HG03457 (cell line): ENCODE results near the gene UNC13C.

Experiments
- ATAC-seq: cut with Tn5 transposase; IDR thresholded peaks from one replicate; pipeline ENCODE4 v1.9.1; 2021; ENCODE audit warnings: moderate number of reproducible peaks; ENCODE audit not compliant: unreplicated experiment

The UNC13C gene

GRCh38 chr15:54619180-54619579 is 640.9 kb downstream of the UNC13C start:
- ATAC-seq = no peak

- no peak for ATAC-seq
Observed at GRCh38 chr15:54620916-54621315, 642.7 kb downstream of the UNC13C start.

- no peak for ATAC-seq
Observed at GRCh38 chr15:54636147-54636546, 657.9 kb downstream of the UNC13C start.

- no peak for ATAC-seq
Observed at GRCh38 chr15:54638666-54639065, 660.4 kb downstream of the UNC13C start.

GRCh38 chr15:54640873-54641272 is 662.6 kb downstream of the UNC13C start:
- no peak for ATAC-seq

DNA sequence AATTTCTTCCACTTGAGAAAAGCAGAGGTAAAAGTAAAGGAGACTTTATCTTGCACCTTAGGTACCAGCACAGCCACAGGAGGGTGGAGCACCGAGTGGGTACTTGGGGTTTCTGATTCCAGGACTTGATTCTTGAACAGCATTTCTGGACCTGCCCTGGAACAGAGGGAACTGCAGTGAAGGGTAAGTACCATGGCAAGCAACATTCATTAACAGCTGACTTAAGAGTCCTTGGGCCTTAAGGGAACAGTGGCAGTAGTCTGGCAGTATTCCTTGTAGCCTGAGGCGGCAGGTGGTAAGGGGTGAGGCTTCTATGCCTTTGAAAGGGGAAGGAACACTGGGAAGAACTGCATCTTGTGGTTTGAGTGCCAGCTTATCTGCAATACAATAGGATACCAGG is 666.6 kb downstream of the UNC13C start:
- ATAC-seq = no peak

DNA sequence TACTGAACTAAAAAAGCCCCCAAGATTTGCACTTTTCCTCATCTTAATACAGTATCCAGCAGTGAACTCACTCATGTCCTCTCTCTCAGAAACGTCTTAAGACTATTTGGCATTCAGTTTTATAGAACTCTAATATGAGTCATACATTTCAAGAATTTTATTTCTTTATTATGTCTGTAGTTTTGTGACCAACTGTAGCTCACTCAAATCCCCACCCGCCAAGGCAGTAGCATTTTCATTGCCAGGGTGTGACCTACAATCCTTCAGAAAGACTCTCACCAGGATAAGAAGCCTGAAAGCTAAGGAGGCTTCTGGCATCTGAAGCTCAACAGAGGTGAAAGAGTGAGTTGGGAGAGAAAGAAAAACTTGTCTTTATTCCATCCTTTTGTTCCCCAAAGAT is 681.4 kb downstream of the UNC13C start:
- no peak for ATAC-seq

DNA sequence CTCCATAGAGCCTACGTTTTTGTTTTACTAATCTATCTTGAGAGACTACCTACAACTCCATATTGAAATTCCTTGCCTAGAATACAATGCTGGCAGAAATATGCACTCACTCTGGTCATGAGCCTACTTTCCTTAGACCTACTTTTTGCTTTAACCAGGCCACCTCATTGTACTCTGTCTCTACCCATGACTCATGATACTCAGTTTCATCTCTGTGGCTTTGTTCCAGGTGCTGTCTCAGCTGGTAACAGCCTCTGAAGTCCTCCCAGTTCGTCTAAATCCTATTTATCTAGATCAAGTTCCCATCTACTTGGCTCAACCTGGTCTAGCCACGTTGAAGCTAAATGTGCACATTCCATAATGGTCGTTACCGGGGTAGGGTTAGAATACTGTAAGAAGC is 682.1 kb downstream of the UNC13C start:
- no peak for ATAC-seq

- ATAC-seq = no peak
Observed at GRCh38 chr15:54675241-54675640, 697.0 kb downstream of the UNC13C start.

DNA sequence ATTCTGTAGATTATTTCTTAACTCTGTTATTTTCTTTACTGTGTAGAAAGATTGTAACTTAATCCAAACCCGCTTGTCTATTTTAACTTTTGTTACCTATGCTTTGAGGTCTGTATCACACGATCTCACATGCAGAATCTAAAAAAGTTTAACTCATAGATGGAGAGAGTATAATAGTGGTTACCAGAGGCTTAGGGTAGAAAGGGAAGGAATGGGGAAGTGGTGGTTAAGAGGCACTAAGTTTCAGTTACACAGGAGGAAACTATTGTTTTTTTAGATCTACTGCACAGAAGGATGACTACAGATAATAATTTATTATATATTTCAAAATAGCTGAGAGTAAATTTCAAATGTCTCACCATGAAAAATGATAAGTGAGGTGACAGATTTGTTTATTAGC is 703.3 kb downstream of the UNC13C start:
- no peak for ATAC-seq
